ENCODE results near the gene SORBS2.

DNA sequence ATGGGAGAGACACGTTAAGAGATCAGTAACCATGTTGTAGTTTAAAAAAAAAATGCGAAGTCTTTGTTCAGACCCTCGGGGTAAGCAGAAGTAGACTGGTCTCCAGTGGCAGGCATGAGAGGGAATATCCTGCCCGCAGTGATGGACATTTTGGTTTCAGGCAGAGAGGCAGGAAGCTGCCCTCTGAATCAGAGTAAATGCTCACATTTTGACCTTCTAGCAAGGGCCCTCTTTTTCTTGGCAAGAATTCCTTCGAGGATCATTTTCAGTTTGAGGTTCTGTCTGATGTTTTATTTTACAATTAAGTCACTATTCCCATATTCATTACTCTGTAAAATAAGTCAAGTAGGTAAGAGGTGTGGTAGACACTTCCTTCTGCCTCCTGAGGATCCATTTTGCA, 28.4 kb downstream of the SORBS2 start:
- TF ChIP-seq, protein P1, sequence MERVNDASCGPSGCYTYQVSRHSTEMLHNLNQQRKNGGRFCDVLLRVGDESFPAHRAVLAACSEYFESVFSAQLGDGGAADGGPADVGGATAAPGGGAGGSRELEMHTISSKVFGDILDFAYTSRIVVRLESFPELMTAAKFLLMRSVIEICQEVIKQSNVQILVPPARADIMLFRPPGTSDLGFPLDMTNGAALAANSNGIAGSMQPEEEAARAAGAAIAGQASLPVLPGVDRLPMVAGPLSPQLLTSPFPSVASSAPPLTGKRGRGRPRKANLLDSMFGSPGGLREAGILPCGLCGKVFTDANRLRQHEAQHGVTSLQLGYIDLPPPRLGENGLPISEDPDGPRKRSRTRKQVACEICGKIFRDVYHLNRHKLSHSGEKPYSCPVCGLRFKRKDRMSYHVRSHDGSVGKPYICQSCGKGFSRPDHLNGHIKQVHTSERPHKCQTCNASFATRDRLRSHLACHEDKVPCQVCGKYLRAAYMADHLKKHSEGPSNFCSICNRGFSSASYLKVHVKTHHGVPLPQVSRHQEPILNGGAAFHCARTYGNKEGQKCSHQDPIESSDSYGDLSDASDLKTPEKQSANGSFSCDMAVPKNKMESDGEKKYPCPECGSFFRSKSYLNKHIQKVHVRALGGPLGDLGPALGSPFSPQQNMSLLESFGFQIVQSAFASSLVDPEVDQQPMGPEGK (CRISPR knock-in tag; IDR thresholded peaks at IDR 0.05; ENCODE audit: borderline replicate concordance) = no peak
- TF ChIP-seq, protein P2, sequence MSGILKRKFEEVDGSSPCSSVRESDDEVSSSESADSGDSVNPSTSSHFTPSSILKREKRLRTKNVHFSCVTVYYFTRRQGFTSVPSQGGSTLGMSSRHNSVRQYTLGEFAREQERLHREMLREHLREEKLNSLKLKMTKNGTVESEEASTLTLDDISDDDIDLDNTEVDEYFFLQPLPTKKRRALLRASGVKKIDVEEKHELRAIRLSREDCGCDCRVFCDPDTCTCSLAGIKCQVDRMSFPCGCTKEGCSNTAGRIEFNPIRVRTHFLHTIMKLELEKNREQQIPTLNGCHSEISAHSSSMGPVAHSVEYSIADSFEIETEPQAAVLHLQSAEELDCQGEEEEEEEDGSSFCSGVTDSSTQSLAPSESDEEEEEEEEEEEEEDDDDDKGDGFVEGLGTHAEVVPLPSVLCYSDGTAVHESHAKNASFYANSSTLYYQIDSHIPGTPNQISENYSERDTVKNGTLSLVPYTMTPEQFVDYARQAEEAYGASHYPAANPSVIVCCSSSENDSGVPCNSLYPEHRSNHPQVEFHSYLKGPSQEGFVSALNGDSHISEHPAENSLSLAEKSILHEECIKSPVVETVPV (CRISPR knock-in tag; IDR thresholded peaks at IDR 0.05) = no peak
- TF ChIP-seq ZFP3 (CRISPR knock-in tag; IDR thresholded peaks at IDR 0.05) (no peak), TOX (CRISPR knock-in tag; IDR thresholded peaks at IDR 0.05; ENCODE audit: borderline replicate concordance) (no peak)

All from SK-N-SH treated with all-trans-retinoic acid at 6 μM for 48 hours (cell line).